Measurements from ENCODE around the gene TMEM106C. TPM values are rescaled to one million over a fixed set of nuclear protein-coding genes. Genes with fewer than 3 reads are reported as not detected.

Gene TMEM106C
- total RNA-seq, 1 experiment from 2014 or later: 130 TPM

DNA sequence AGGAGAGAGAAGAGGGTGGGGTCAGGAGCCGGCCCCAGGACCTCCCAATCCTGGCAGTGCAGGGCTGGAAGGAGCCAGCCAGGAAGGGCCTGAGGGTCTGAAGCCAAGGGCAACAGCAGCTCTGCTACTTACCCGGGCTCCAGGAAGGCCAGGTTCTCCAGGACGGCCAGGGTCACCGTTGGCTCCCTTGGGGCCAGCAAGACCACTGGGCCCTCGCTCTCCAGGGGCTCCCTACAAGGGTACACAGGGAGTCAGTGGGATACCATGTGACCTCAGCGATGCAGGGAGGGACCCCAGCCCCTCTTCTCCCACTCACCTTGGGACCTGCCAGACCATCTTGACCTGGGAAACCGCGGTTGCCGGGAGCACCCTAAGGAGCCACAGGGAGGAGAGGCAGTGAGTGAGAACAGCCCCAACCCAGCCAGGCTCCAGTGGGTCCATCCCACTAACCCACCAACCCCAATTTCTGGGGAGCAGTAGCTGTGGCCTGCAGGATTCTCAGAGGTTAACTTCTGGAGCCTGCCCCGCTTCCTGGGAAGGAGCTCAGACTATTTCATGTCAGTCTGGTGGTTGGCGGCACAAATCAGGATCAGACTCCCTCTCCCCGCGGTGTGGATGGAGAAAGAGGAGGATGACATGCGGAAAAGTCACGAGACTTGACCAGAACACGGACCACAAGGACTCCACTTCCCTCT, 22.3 kb downstream of the TMEM106C start:
- no peaks in the 10 kb centered on the region for H3K36me3 ChIP-seq
- no peaks in the 10 kb centered on the region for H3K27me3 ChIP-seq
- no peaks in the 10 kb centered on the region for H3K9me3 ChIP-seq
- H3K4me3 ChIP-seq: no peak overlapping the region
- no peak for DNase-seq

DNA sequence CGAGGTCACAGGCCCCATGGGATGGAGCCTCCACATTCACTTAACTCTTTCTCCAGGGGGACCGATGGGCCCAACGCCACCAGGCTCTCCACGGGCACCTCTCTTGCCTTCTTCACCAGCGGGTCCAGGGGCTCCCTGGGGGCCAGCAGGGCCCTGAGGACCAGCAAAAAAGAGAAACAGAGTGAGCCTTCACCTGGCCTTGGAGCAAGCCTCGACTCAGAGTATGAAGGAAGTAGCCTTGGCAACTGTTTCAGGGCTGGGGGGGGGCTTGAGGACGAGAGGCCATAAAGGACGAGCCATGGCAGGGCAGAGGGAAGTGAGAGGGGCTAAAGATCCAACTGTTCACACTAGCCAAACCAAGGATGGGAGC, 22.9 kb downstream of the TMEM106C start:
- Histone ChIP-seq H3K4me3 (no peak overlapping the region), H3K9me3 (no peaks in the 10 kb centered on the region), H3K36me3 (no peaks in the 10 kb centered on the region)

DNA sequence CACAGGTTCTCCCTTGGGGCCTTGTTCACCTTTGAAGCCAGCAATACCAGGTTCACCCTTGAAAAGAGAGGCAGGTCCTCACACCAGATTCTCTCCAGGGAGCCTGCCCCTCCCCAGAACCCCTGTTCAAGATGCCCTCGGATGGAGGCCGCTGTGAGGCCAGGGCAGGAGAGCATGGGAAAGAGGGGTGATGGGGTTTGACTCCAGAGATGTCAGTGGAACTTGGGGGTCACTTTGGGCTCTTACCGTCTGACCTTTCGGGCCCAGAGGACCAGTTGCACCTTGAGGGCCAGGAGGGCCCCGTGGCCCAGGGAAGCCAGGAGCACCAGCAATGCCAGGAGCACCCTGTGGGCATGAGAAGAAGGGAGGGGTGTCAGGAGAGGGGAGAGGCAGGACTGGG, 23.4 kb downstream of the TMEM106C start:
- no peaks in the 10 kb centered on the region for H3K9me3 ChIP-seq

More for the DNA sequence above, 22.9 kb downstream of the TMEM106C start:
- no peak for DNase-seq
- no peaks in the 10 kb centered on the region for H3K27me3 ChIP-seq

DNA sequence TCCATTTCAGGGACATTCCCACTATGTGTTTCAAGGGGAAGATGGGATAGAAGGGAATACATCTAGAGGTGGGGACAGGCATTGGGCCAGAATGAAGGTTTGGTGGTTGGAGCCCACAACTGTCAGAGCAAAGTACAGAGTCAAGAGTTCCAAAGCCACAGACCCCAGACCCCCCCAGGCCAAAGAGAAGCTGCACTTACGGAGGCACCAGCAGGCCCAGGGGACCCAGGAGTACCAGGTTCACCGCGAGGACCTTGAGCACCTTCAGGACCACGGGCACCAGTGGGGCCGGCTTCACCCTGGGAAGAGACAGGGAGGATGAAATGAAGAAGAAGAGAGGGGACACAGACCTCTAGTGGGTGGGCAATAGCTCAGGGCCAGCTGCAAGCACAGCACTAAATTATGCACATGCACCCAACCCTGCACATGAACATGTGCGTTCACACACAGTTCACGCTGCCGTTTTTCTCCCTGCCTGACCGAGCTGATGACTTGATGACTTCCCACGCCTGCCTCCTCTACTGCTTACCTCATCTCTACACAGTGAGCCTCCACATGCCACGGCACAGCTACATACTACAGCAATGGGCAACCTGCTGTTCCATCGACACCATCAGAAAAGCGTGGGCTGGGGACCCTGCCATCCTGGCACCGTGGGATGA, 24.1 kb downstream of the TMEM106C start:
- Histone ChIP-seq H3K4me3 (no peak overlapping the region), H3K36me3 (no peaks in the 10 kb centered on the region), H3K9me3 (no peaks in the 10 kb centered on the region), H3K27me3 (no peaks in the 10 kb centered on the region)
- DNase-seq: no peak

More for the DNA sequence above, 23.4 kb downstream of the TMEM106C start:
- no peaks in the 10 kb centered on the region for H3K27me3 ChIP-seq
- DNase-seq: no peak
- no peak overlapping the region for H3K4me3 ChIP-seq
- H3K36me3 ChIP-seq: no peaks in the 10 kb centered on the region

DNA sequence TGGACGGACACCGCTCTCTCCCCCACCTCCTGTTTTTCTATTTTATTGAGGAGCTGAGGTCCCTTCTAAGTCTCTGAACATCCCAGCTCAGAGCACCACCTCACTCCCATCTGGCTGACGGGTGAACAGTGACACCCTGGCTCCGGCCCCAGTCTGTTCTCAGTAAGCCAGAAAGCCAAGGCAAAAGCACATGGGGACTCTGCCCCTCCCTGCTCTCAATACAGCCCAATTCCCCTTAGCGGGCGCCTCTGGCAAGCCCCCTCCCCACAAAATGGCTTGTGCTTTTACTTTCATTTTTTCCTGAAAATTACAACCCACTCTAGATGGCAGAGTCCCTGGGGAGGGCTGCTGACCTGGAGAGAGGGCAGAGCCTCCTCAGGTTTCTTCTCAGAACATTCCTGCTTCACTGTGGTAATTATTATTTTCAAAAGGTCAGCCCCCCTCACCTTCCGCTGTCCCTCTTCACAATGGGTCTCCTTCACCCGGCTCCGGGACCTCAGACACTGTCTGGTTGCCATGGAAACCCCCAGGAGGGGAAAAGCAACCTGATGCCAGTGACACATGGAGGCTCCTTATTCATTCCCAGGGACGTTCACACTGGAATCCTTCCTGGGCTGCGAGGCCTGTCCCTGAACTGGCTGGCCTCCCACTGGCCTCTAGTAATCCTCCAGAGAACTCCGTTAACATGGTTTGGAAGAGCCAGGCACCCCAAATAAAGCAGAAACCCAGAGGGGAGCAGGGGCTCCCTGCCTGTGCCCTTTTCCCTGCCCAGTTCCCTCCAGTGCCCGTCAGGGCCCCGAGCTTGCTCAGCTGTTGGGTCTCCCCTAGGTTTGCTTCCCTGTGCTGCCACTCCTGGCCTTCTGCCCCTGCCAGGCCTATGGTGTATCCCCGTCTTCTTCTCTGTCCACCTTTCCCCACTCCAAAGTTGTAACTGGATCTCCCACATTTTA, 25.0 kb downstream of the TMEM106C start:
- Histone ChIP-seq H3K36me3 (no peaks in the 10 kb centered on the region), H3K27me3 (no peaks in the 10 kb centered on the region), H3K9me3 (no peaks in the 10 kb centered on the region), H3K4me3 (no peak overlapping the region)
- DNase-seq: no peak

DNA sequence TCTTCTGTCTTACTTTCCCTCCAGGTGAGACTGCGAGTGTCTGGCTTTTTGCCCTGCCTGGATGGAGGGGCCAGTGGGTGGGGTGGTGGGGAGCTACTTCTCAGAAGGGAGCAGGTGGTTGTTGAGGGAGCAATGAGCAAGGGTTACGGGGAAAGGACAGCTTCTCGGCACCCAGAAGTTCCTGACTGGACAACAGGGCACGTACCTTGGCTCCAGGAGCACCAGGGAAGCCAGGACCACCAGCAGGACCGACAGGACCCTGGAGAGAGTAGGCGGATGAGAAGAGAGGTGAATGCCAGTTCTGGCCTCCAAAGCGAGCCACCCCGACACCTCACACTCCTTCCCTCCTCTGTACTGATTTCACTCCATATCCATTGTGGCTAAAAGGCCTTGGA, 25.6 kb downstream of the TMEM106C start:
- Histone ChIP-seq H3K4me3 (no peak overlapping the region), H3K9me3 (no peaks in the 10 kb centered on the region), H3K36me3 (no peaks in the 10 kb centered on the region), H3K27me3 (no peaks in the 10 kb centered on the region)
- no peak for DNase-seq

DNA sequence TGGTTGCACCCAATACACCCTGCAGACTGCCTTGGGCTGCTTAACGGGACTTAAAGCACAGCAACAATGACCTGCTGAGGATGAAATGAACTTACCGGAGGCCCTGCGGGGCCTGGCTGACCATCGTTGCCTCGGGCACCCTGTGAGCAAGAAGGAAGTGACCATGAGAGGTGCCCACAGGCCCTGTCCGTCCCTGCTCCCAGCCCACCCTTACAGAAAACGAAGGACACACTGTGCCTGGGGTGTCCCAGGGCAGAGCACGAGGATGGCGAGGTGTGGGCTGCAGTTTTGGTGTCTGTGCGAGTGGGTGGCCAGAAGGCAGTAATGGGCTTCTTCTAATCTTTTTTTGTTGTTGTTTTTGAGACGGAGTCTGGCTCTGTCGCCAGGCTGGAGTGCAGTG, 26.3 kb downstream of the TMEM106C start:
- Histone ChIP-seq H3K9me3 (no peaks in the 10 kb centered on the region), H3K4me3 (no peak overlapping the region), H3K36me3 (no peaks in the 10 kb centered on the region), H3K27me3 (no peaks in the 10 kb centered on the region; the same call in 1 of the 2 replicates)
- no peak for DNase-seq

DNA sequence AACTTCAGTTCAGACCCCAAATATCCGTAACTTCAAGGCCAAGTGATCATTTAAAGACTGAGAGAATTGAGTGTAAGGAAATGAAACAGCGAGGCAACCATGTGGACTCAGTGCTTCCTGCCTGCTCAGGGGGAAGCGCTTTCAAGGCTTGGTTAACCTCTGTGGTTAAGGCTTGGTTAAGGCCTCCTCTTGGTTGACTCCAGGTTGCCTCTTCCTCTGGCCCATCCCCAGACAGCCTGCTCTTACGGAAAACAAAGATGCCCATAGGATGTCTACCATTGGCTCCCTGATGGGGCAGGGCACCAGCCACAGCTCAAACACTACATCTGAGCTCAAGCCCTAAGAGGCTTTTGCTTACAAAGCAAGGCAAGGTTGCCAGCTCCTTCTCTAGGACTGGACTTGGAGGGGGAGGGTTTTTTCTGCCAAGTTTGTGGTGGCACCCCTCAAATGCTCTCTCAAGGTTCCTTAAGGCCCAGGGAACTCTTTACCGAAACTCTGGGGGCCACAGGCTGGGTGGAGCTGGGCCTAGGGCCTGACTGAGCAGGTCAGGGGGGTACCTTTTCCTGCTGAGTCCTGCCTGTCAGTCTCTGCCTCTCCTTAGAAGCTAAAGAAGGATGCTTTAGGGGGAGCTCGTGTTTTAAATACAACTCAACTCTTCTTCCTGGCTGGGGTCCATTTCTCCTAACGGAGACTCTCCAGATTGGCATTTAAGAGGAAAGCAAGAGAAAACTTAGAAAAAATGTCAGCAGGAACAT, 27.1 kb downstream of the TMEM106C start:
- no peaks in the 10 kb centered on the region for H3K36me3 ChIP-seq
- H3K9me3 ChIP-seq: no peaks in the 10 kb centered on the region
- H3K27me3 ChIP-seq: no peaks in the 10 kb centered on the region; the same call in 1 of the 2 replicates
- no peak for DNase-seq
- H3K4me3 ChIP-seq: no peak overlapping the region

DNA sequence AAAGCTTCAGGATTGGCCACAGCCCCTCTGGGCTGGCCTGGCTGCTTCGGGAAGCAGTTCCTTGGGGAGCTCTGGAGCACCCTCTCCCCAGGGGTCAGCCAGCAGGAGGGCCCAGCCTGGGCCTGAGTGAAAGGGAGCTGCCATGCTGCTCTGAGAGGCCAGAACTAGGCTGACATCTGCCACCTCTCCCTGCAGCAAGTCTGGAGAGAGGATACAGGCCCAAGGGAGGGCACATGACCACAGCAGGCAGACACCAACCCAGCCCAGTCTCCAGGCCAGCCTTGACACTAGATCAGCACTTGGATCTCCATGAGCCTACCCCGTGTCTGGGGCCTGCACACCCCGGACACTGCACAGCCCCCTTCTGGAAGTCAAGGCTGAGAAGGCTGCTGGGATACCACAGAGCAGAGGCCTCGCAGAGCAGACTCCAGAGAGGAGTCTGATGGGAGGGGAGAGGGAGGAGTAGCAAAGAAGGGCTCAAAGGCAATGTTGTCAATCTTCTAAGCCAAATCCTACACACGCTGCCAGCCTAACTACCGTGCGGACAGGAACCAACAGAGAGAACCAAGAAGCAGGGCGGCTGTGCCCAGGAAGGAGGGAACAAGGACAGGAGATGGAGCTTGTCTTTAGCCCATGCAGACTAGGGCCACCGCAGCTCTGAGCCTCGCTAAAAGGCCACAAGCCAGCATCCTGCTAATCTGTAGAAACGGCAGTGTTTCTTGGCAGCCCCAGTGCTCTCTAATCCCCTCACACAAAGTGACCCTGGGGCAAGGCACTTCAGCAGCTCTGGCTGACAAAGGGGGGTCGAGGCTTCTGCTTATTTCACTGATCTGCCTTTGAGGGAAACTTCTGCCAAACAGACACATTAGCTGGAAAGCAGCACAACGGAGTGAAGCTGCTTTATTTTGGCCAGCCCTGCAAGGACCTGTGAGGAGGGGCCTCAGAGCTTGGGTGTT, 28.0 kb downstream of the TMEM106C start:
- no peaks in the 10 kb centered on the region for H3K9me3 ChIP-seq
- H3K36me3 ChIP-seq: no peaks in the 10 kb centered on the region
- DNase-seq: no peak
- H3K27me3 ChIP-seq: no peaks in the 10 kb centered on the region; the same call in 1 of the 2 replicates
- H3K4me3 ChIP-seq: no peak overlapping the region

DNA sequence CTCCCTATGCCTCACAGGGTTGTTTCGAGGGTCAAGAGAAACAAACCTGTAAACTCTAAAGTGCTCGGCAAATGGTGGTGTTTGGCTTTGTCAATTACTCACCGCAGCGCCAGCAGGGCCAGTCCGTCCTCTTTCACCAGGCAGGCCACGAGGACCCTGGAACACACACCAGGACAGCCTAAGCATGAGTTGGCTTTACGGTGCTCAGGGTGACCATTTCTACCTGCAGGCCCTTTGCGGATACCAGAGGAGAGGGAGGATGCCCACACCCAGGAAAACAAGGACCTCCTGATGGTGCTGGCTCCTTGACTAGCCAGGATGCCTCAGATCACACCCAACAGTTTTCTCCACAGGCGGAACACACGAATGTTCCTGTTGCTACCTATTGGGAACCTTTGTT, 29.4 kb downstream of the TMEM106C start:
- Histone ChIP-seq H3K9me3 (no peaks in the 10 kb centered on the region), H3K27me3 (no peaks in the 10 kb centered on the region; the same call in 1 of the 2 replicates), H3K4me3 (no peak overlapping the region), H3K36me3 (no peaks in the 10 kb centered on the region)
- no peak for DNase-seq

DNA sequence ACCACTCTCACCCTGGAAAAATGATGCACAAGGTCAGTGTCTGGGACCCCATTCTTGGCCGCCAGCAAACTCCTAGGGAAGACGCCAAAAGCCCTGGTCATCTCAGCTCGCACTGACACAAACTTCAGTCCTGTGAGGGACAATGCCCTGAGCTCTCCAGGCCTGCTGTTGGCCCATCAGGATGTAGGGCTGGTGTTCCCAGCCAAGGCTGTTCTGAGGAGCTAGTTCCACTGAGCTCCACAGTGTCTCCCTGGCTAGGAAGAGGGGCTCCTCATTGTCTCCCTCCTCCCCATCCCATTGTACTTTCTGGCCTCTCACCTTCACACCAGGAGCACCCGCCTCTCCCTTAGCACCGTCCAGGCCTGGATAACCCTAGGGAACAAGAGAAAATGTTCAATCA, 30.1 kb downstream of the TMEM106C start:
- H3K36me3 ChIP-seq: no peaks in the 10 kb centered on the region
- H3K4me3 ChIP-seq: no peak overlapping the region
- H3K27me3 ChIP-seq: peaks cover 6% of the 10 kb centered on the region
- H3K9me3 ChIP-seq: no peaks in the 10 kb centered on the region
- no peak for DNase-seq

DNA sequence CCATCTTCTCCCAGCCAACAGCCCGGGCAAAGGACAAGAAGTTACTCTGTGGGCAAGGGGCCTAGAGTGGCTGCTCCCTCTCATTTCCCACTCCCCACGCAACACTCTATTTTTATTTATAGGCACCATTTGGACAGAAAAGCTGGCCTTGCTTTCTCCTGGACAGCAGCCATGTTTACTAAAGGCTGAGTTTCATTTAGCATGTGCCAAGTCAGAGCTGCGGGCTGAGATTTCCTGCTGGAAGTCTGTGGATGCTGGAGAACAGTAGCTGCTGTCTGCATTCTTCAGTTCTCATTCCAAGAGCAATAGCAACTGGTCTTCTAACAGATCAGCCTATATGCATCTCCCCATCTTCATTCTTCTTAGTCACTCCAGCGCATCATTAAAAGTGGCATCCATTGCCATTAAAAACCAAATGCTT, 32.6 kb downstream of the TMEM106C start:
- H3K9me3 ChIP-seq: no peaks in the 10 kb centered on the region
- peak; percentile 78 for DNase-seq
- peaks cover 24% of the 10 kb centered on the region for H3K27me3 ChIP-seq
- H3K36me3 ChIP-seq: no peaks in the 10 kb centered on the region
- H3K4me3 ChIP-seq: no peak overlapping the region

DNA sequence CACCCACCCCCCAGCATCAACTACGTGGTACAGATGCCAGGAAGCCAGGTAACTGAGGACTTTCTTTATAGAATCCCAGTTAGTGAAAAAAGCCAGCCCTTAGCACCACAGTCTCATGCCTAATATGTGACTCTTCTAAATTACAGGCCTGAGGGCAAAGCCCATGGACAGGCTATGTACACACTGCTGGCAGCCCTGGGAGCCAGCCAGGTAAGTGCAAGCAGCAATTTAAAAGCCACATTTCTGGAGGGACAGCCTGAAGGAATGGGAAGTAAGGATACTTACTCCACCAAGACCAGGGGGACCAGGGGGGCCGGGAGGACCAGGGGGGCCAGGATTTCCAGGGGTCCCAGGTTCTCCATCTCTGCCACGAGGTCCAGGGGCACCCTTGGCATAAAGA, 33.9 kb downstream of the TMEM106C start:
- Histone ChIP-seq H3K27me3 (peaks cover 38% of the 10 kb centered on the region), H3K9me3 (no peaks in the 10 kb centered on the region), H3K36me3 (no peaks in the 10 kb centered on the region), H3K4me3 (no peak overlapping the region)
- no peak for DNase-seq

DNA sequence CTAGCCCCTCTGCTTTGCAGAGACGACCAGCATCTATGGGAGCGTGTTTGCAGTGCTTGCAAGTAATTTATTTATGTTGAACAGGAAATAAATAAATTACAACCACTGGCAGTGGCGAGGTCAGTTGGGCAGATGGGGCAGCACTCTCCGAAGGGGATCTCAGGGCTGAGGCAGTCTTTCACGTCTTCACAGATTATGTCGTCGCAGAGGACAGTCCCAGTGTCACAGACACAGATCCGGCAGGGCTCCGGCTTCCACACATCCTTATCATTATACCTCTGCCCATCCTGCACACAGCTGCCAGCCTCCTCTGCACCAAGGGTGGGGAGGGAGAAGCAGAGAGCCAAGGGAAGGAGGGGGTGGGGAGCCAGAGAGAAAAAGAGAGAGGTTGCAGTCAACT, 36.4 kb downstream of the TMEM106C start:
- no peak overlapping the region for H3K4me3 ChIP-seq
- H3K36me3 ChIP-seq: no peaks in the 10 kb centered on the region
- no peaks in the 10 kb centered on the region for H3K9me3 ChIP-seq
- peaks cover 63% of the 10 kb centered on the region for H3K27me3 ChIP-seq
- no peak for DNase-seq

DNA sequence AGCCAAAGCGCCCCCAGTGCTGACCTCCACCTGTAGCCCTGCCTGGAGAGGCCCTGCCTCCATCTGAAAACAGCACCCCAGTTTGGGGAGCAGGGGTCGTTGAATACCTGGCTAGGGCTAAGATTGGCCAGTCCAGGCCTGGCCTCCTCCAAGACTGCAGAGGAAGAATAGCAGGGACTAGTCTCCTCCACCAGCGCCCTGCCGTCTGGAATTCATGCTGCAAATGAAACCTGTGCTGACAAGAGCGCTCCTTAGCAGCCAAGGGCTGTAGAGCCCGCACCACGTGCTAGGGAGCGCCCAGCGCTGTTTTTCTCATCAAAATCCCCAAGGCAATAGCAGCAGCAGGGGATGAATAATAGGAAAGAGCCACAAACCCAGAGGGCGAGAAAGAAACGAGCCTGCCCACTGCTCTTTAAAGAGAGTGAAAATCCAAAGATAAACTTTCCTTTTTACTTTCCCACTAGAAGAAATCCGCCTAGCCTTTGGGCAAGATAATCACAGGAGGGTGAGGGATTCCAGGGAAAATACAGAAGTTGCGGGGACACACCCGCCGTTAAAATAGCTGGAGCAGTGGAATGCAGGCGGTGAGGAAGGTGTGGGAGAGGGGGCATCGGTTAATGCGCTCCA, 37.6 kb downstream of the TMEM106C start:
- Histone ChIP-seq H3K4me3 (peak overlapping the region; percentile 39), H3K36me3 (no peaks in the 10 kb centered on the region), H3K27me3 (peaks cover 74% of the 10 kb centered on the region), H3K9me3 (no peaks in the 10 kb centered on the region)
- peak; percentile 30 for DNase-seq
